Left ventricle myocardium inferior (tissue), 1 donor: ENCODE results near the gene ADD3. TPM values are rescaled to one million over a fixed set of nuclear protein-coding genes. Genes with fewer than 3 reads are reported as not detected.

ENCODE experiments used
- DNase-seq: peaks from one replicate; pipeline ENCODE4 v3.0.0-alpha.2; 2020
- H3K27ac ChIP-seq: fragments of 200-600 bp; replicated peaks from 2 replicates; pipeline ENCODE4 v1.8.0; 2021
- H3K27me3 ChIP-seq: fragments of 200-600 bp; 2 replicates; pipeline ENCODE4 v1.8.0; 2021; ENCODE audit warnings: low read depth
- H3K36me3 ChIP-seq: fragments of 200-600 bp; 2 replicates; pipeline ENCODE4 v1.8.0; 2021
- H3K4me1 ChIP-seq: fragments of 200-600 bp; 2 replicates; pipeline ENCODE4 v1.8.0; 2021
- H3K4me3 ChIP-seq: fragments of 200-600 bp; 2 replicates; pipeline ENCODE4 v1.8.0; 2021; ENCODE audit warnings: mild to moderate bottlenecking, moderate library complexity
- H3K9me3 ChIP-seq: fragments of 200-600 bp; replicated peaks from 2 replicates; pipeline ENCODE4 v1.8.0; 2021
- CTCF ChIP-seq: fragments of 200-600 bp; IDR thresholded peaks from 2 replicates; pipeline ENCODE4 v1.8.0; 2021; ENCODE audit warnings: antibody characterized with exemption, mild to moderate bottlenecking, borderline replicate concordance
- intact Hi-C: fragments of 100-400 bp; cut with micrococcal nuclease; formaldehyde crosslinking; loops from one replicate; pipeline ENCODE4 v1.11.0; 2022
- total RNA-seq: library from RNA; stranded (reverse); fragmentation: NEBNext Ultra II Directional; extraction: Animal tissue kit (Norgen Biotek cat#: 25700); gene quantifications from one replicate; pipeline ENCODE4 v1.2.1, GENCODE V29; 2021
- donor health status: DM: no; HTN: yes; CAD: no; lungs with severe emphysema.

Gene ADD3
- total RNA-seq, 1 donor from 2014 or later: 113 TPM

GRCh38 chr10:110020265-110020664 lies 12.5 kb downstream of the ADD3 start:
- Histone ChIP-seq H3K4me1 (peaks cover 87% of the 10 kb centered on the region), H3K9me3 (no peaks in the 10 kb centered on the region), H3K36me3 (no peaks in the 10 kb centered on the region), H3K27me3 (no peaks in the 10 kb centered on the region), H3K4me3 (no peak overlapping the region), H3K27ac (peak overlapping the region; percentile 42)
- TF ChIP-seq CTCF: no peak
- intact Hi-C loops: no loop called here
- DNase-seq: no peak

- peak overlapping the region; percentile 24 for H3K27ac ChIP-seq
- no peak for TF ChIP-seq CTCF
Observed at GRCh38 chr10:110022716-110023504, 15.1 kb downstream of the ADD3 start.

GRCh38 chr10:110023785-110024465 lies 16.1 kb downstream of the ADD3 start:
- no peak for DNase-seq
- Histone ChIP-seq H3K27ac (no peak overlapping the region), H3K9me3 (no peaks in the 10 kb centered on the region), H3K4me1 (peaks cover 68% of the 10 kb centered on the region), H3K4me3 (no peak overlapping the region), H3K27me3 (no peaks in the 10 kb centered on the region), H3K36me3 (no peaks in the 10 kb centered on the region)
- TF ChIP-seq CTCF: no peak
- intact Hi-C loops: no loop called here

More at GRCh38 chr10:110022716-110023504, 15.1 kb downstream of the ADD3 start:
- DNase-seq: no peak
- Histone ChIP-seq H3K36me3 (no peaks in the 10 kb centered on the region), H3K4me3 (no peak overlapping the region), H3K4me1 (peaks cover 76% of the 10 kb centered on the region), H3K9me3 (no peaks in the 10 kb centered on the region), H3K27me3 (no peaks in the 10 kb centered on the region)
- intact Hi-C loops: no loop called here

GRCh38 chr10:110029450-110029849 lies 21.7 kb downstream of the ADD3 start:
- Histone ChIP-seq H3K9me3 (no peaks in the 10 kb centered on the region), H3K4me3 (no peak overlapping the region), H3K27me3 (no peaks in the 10 kb centered on the region), H3K36me3 (no peaks in the 10 kb centered on the region), H3K27ac (peak overlapping the region; percentile 13), H3K4me1 (peaks cover 64% of the 10 kb centered on the region)
- TF ChIP-seq CTCF: no peak
- no peak for DNase-seq
- intact Hi-C loops: no loop called here

GRCh38 chr10:110032801-110033700 lies 25.3 kb downstream of the ADD3 start:
- peaks cover 80% of the 10 kb centered on the region for H3K4me1 ChIP-seq
- H3K27ac ChIP-seq: peak overlapping the region; percentile 67
- TF ChIP-seq CTCF: no peak
- no peak for DNase-seq
- no peaks in the 10 kb centered on the region for H3K9me3 ChIP-seq
- no peaks in the 10 kb centered on the region for H3K36me3 ChIP-seq
- H3K27me3 ChIP-seq: no peaks in the 10 kb centered on the region
- H3K4me3 ChIP-seq: peak overlapping the region; percentile 10
- intact Hi-C loops: no loop called here
